Activated naive CD8-positive, alpha-beta T cell treated with anti-CD3 and anti-CD28 coated beads, Interleukin-2, amount 50 U/mL, for 16 hours (primary cell): Measurements from ENCODE around the gene IPO11.

Experiments
- DNase-seq: peaks from one replicate; pipeline ENCODE4 v3.0.0-alpha.2; 2020; ENCODE audit warnings: low read depth, low spot score

Gene IPO11

DNA sequence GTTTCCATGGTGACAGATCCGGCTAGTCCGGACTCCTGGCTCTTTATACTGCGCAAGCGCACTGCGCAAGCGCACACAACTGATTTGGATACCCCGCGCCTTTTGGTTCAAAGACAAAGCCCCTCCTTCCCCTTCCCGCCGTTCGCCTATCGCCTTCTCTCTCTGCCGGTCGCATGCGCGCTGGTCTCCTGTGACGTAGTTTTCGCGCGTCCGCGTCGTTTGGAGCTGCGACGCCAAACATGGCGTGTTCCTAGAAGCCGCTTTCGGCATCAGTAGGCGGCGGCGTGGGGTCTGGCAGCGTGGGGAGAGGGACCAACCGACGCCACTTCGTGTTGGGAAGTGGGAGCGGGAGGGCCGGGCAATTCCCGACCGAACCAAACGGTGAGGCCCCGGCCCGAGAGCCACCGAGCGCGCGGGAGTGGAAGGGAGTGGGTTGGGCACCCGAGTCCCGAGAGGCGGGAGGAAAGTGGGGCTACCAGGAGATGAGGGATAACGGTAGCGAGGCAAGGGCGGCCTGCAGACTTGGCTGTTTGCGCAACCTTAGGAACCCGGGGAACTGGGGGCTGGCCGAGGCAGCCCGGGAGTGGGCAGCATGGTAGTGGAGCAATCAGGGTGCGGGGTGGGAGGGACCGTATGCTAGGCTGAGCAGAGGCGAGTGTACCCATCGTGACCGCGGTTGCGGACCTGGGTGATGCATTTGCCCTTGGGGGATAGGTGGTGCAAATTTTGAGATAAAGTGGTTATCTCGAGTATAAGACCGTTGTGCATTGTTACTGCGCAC, at the start of gene IPO11:
Gene IPO11, plus strand, starts transcription at position 215 of the 781 bp plus-strand sequence. CDS start 24,517 bp downstream, outside the sequence.
- DNase-seq: peak; percentile 96

DNA sequence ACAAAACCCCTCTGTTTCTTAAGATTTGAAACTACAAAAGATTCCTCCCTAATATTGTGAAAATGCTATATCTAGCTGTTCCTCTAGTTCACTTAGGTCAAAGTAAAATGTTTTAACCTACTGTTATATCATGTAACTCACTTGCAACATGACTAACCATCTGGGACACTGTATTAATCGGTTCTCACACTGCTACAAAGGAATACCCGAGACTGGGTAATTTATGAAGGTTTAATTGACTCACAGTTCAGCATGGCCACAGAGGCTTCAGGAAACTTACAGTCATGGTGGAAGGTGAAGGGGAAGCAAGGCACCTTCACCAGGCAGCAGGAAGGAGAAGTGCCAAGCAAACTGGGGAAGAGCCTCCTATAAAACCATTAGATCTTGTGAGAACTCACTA, 43.5 kb upstream of the IPO11 start:
- no peak for DNase-seq

DNA sequence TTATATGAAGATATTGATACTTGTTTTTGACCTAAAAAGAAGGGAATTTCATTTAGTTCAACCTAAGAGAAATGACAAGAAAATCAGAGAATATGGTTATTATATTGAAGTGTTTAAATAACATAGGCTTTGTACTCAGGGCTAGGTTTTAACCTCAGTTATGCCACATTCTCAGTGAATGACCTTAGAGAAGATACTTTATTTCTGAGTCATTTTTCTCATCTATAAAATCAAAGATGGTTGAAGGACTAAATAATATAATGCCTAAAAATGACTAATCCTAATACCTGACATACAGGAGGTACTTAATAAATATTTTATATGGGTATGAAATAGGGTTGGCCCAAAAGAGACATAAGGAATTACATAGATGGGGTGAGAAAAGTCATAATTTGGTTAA, 41.2 kb upstream of the IPO11 start:
- DNase-seq: no peak

DNA sequence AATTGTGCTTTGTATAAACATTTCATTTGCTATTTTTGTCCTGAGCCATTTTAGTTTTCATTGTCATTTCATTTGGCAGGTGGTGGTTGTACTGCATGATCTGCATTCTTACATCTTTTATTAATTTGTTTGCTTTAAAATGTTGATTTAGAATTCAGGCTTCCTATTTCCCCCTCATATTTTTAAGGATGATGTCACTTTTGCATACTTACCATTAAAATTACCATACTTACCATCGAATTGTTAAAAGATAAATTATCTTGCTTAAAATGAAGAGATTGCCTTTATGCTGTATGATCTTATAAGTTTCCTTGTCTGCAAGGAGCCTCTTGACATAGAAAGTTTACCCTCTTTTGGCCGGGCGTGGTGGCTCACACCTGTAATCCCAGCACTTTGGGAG, 40.0 kb upstream of the IPO11 start:
- DNase-seq: no peak

DNA sequence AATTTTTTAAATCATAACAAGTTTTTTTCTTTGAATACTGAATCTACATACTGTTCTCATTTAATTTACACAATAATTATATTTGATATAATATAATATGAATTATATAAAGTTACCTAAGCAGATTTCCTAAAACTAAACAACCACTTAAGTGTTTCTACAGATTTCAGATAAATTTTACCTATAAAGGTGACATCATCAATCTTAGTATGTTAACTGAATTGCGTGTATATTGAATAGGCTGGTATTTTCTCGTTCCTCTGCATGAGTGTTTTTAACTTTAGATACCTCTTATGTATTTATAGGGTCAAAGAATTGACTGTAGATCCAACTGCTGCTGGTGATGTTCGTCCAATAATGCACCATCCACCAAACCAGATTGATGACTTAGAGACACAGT, 39.2 kb upstream of the IPO11 start:
- no peak for DNase-seq

DNA sequence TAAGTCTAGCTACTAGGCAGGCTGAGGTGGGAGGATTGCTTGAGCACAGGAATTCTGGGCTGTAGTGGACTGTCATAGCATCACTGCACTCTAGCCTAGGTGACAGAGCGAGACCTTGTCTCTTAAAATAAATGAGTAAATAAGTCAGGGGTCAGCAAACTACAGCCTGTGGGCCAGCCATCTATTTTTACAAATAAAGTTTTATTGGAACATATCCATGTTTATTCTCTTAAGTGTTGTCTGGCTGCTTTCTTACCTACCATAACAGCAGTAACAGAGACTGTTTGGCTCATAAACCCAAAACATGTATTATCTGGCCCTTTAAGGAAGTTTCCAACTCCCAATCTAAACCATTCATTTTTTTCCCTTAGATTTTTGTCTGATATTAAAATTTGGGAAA, 38.5 kb upstream of the IPO11 start:
- DNase-seq: no peak

DNA sequence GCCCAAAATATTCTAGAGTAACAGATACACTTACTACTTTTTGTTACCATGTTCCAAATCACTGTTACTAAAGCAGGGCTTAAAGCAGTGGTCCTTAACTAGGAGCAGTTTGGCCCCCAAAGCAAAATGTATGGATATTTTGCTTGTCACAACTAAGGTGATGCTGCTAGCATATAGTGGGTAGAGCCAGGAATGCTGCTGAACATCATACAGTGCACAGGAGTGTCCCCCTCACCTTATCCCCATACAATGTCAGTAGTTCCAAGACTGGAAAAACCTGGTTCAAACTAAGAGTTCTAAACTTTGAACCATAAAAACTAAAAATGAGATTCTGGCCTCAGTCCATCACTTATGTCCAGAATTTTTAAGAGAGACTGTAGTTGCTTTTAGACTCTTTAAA, 36.9 kb upstream of the IPO11 start:
- DNase-seq: no peak

DNA sequence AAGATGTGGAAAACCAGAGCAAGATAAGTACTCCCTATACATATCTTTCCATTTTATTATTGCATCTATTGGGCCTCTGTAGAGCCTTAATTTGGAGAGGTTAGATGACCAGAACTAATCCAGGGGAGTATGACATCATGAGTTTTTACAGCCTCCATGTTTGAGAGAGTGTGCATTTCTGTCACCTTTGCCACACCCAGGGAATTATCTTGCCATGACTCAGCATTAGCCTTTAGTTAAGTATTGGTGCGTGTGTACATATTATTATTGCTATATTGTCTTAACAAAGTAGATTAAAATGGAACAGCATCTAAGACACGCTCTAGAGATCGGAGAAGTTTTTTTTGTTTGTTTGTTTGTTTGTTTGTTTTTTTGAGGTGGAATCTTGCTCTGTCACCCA, 36.5 kb upstream of the IPO11 start:
- no peak for DNase-seq

DNA sequence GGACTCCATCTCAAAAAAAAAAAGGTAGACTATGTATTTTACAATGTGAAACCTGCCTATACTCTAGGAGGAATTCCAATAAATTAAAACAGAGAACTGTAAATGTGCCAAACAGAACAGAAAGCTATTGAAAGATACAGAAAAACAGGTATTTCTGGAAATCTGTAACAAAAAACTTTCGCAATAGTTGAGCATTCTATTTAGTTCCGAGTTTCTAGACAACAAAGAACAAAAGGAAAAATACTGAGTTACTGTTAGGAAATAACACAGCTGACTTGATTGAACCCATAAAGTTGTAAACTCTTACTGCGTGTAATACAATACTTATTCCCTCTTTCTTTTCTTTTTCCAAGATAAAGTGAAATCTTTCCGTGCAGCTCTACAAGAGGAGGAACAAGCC, 27.4 kb upstream of the IPO11 start:
- no peak for DNase-seq

DNA sequence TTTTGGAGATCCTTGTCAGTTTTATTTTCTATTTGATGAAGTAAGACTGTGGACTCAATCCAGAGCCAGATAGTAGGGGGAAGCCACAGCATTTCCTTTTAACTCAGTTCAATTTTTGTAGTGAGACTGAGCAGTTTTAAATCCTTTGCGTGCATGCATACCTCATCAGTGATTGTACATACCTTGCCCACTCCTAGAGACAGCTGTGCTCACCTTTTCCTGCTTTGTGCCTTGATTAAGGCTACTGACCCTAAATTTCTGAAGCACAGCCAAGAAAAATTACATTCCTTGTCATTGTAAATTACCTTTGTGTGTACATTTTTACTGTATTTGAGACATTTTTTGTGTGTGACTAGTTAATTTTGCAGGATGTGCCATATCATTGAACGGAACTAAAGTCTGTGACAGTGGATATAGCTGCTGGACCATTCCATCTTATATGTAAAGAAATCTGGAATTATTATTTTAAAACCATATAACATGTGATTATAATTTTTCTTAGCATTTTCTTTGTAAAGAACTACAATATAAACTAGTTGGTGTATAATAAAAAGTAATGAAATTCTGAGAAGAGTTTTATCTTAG, 26.7 kb upstream of the IPO11 start:
- no peak for DNase-seq

DNA sequence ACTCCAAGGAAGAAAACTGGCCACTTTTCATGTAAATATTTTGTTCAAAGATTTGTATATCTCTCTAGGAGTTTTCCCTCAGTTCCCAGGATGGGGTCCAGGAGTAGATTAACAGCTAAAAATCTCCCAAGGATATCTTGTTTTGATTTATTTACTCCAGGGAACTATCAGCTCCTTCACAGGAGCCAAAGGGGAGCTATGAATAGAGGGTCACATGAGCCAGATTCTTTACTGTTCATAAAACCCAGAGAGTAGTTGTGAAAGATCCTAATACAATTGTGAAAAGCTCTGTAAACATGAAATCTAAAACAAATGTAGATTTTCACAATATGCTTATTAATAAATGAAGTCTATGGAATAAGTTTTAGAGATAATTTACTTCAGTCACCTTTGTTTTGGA, 25.7 kb upstream of the IPO11 start:
- DNase-seq: no peak

DNA sequence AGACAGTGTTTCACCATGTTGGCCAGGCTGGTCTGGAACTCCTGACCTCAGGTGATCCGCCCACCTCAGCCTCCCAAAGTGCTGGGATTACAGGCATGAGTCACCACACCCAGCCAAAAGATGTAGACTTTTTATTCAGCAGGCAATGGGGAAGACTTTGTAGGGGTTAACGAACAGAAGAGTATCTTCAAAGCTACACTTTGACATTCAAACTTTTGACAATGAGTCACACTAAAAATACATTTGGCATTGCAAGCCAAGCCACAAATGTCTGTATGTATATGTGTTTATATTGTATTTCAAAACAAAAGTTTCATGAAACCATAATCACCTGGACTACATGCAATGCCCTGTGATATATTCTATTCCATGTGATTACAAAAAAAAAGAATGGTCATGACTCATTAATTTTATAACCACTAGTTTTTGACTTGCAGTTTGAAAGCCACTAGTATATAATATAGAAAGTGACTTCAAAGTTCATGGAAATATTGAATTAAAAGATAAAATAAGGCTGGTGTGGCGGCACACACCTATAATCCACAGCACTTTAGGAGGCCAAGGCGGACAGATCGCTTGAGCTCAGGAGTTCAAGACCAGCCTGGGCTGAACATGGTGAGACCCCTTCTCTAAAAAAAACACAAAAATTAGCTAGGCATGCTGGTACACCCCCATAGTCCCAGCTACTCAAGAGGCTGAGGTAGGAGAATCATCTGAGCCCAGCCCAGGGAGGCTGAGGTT, 17.2 kb upstream of the IPO11 start:
- DNase-seq: no peak

DNA sequence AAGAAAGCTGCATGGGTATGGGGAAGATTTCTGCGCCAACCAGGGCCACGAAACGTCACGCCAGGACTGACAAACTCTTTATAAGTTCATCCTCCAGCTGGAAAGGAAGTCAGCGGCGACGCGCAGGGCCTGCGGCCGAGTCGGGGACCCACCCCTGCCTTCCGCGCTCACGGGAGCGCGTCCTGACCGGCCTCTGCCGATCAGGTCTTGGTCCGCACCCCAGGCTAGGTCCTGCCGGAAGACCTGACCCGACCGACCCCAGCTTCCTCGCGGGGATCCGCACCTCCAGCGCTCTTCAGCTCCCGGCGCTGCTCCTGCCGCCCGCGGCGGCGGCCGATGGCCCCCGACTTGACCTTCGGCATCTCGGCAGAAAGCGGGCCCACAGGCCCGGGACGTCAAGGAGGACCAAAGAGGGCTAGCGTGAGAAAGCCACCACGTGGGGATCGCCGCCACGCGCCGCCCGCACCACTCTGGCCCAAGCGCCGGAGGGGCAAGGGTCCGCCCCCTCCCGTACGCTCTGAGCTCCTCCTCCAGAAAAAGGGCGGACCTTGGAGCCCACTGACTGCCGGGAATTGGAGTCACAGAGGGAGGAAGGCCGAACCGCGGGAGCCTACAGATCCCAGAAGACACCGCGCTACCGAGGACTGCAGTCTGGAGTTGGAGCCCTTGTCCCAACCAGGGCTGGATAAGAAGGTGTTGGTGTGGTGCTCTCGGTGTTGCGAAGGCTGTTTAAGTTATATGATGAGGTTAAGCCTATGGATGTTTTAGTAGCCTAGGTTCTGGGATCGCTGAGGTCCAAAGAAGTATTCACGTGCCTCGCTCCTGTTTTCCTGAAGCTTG, 8.9 kb upstream of the IPO11 start, which contains the start of gene DIMT1:
Gene DIMT1, minus strand, starts transcription at position 495 of the 840 bp plus-strand sequence. Its CDS starts 133 bp downstream, at position 362.
- DNase-seq: peak; percentile 87

DNA sequence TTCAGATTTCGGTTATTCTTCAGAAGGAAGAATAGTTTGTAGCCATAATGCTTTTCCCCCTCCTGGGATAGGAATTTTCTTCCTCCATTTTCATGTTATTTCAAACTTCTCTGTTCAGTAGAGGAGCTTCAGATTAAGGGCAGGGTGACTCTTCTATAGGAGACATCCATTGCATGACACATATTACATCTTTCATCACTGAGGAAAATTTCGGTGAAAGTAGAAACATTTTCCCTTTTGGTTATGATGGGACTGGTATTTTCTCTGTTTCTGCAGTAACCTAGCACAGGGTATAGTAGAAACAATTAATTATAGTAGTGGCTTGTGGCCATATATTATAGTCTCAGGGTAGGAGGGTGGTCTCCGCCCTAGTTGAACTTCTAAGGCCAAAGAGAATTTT, 1.1 kb downstream of the IPO11 start:
- no peak for DNase-seq

DNA sequence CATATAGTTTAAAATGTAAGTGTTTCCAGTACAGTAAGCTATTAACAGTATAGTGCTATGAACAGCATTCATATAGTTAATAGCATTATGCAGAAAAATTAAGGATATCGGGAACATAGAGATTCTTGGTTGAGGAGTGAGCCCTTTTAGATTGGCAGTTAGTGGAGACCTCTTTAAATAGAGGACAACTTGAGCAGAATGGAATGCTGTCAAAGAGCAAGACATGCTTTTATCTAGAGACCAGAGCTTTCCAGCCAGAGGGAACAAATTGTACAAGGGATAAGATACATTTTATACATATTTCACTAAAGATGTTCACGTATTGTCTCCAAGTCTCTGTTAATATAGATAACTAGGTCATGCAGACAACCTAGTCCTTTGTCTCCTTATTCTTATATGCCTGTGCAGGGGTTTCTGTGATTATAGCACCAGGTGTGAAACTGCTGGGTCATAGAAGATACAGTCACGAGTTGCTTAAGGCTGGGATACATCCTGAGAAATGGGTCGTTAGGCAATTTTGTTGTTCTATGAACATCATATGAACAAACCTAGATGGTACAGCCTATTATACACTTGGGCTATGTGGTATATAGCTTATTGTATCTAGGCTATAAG, 6.0 kb downstream of the IPO11 start:
- DNase-seq: no peak

DNA sequence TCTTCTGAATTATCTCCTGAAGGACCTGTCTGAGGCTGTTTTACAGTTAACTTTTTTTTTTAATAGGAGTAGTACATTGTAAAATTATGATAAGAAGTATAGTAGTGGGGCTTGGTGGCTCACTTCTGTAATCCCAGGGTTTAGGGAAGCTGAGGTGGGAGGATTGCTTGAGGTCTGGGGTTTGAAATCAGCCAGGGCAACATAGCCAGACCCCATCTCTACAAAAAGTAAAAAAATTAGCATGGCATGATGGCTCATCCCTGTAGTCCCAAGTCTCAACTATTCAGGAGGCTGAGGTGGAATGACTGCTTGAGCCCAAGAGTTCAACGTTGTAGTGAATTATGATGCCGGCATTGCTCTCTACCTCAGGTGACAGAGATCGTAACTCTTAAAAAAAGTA, 7.0 kb downstream of the IPO11 start:
- DNase-seq: no peak

DNA sequence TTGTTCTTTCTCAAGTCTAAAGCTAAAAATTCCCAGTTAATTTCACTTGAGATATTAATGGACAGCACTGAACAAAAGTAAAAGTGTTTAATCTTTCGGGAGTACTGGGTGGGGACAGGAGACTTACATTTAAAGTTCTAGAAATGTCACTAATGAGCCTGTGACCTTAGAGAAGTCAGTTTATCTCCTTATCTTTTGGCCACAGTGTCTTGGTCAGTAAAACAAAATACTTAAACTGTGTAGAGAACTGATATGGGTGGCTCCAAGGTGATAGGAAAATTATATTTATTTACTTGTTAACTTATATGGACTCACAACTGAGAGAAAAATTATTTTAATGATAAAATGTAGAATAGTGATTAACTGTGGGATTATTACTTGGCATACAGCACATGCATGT, 8.9 kb downstream of the IPO11 start:
- DNase-seq: no peak

DNA sequence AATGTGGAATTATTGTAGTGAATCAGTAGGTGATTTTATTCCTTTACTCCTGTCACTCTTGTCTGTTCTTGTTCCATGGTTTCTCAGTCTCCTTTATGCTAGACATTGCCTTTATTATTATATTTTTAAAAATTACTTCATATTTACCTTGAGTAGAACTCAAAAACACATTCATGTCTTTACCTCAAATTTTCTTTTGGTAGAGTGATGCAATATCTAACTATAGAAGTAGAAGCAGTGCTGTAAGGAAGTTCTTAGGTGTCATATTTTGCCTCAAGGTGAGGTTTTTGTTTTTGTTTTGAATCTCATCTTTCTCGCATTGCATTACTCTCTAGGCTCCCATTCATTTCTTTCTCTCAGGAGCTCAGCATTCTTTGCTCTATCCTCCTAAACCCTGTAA, 12.2 kb downstream of the IPO11 start:
- no peak for DNase-seq

DNA sequence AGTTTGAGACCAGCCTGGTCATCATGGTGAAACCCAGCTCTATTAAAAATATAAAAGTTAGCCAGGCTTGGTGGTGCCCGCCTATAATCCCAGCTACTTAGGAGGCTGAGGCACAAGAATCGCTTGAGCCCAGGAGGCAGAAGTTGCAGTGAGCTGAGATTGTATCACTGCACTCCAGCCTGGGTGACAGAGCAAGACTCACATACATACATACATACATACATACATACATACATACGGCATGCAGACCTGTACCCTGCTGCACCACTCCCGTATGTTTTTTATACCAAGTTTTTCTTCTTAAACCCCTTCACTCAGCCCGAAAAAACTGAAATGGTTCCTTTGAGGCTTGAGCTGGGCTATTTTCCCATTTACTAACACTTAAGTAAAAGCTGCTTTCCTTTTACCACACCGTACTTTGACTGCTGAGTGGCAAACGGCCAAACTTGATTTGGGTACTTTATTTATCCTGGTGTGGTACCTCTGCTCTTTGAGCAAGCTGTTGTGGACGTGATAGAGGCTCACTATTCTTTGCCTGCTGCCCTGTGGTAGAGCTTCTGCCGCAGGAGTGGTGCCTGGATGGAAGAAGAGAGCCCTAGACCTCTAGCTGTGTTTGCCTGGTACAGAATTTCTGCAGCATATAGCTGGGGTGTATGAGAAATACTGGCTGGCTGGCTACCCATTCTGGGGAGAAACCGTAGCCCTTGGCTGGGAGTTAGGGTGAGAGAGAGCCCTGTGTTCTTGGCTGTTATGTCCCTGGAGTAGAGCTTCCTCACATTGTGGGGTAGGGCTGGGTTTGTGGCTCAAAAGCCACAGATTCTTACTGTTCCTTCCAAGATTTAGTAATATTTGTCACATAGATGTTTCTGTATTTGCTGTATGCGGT, 19.4 kb downstream of the IPO11 start:
- no peak for DNase-seq

DNA sequence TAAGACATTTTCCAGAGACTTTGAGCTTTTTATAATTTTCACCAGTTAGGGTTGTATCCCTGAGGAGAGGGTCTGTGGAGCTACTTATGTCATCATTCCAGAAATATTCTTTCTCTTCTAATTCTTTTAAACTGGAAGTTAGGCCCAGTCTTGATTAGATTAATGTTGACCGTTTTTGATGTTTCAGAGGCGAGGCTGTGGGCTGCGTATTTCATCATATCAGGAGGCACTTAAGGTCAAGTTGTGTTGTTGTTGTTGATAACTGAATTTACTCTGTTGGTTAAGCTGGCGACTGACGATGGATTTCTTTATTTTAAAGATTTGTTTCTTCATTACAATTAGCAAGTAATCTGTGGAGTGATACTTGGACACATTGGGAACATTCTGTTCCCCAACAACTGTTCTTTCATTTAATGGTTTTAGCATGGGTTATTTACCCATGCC, 20.1 kb downstream of the IPO11 start:
- DNase-seq: no peak
